H1 (cell line): ENCODE measurements around the gene MAPK14. TPM values are rescaled to one million over a fixed set of nuclear protein-coding genes. Genes with fewer than 3 reads are reported as not detected.

Experiments
- CTCF ChIA-PET: fragments of 300-600 bp; sonication (Branson Sonifier 250); formaldehyde crosslinking; loops from one replicate; lab custom pipeline; 2021; ENCODE audit not compliant: partially characterized antibody; lab: Charles Lee
- POLR2A ChIA-PET: fragments of 300-600 bp; sonication (Branson Sonifier 250); formaldehyde crosslinking; loops from one replicate; lab custom pipeline; 2021; ENCODE audit warnings: inconsistent platforms; ENCODE audit not compliant: partially characterized antibody; lab: Charles Lee
- DNase-seq, 2 experiments: peaks; one replicate each; pipeline versions ENCODE4 v3.0.0 to v3.0.0-alpha.2; 2010 to 2022; ENCODE audit warnings: low spot score in 2 of 2, low read depth in 1 of 2, mixed read lengths in 1 of 2
- FAIRE-seq: peaks from 2 replicates; lab custom pipeline; 2011; peaks lifted over from hg19 to GRCh38; lab: Jason Lieb, UNC
- H2AFZ ChIP-seq: 2 replicates; pipeline ENCODE4 v1.8.1; 2012; ENCODE audit warnings: low read length, inconsistent platforms
- H2AK5ac ChIP-seq: 2 replicates; pipeline ENCODE4 v1.6.1; 2013; ENCODE audit warnings: low read depth, low read length
- H2BK120ac ChIP-seq: replicated peaks from 2 replicates; pipeline ENCODE3; 2013; ENCODE audit warnings: low read depth, low read length, inconsistent platforms
- H2BK12ac ChIP-seq: 2 replicates; pipeline ENCODE4 v1.6.1; 2013; ENCODE audit warnings: low read depth, low read length
- H2BK15ac ChIP-seq: 2 replicates; pipeline ENCODE4 v1.6.1; 2013; ENCODE audit warnings: low read length
- H2BK20ac ChIP-seq: 2 replicates; pipeline ENCODE4 v1.6.1; 2013; ENCODE audit warnings: low read length
- H2BK5ac ChIP-seq: 2 replicates; pipeline ENCODE4 v1.6.1; 2013; ENCODE audit warnings: low read depth, low read length
- H3K14ac ChIP-seq: 2 replicates; pipeline ENCODE4 v1.6.1; 2013; ENCODE audit warnings: inconsistent platforms; ENCODE audit not compliant: insufficient read length
- H3K18ac ChIP-seq: 2 replicates; pipeline ENCODE4 v1.6.1; 2013; ENCODE audit warnings: low read length; ENCODE audit errors: extremely low read depth
- H3K23ac ChIP-seq: 2 replicates; pipeline ENCODE4 v1.6.1; 2013; ENCODE audit warnings: inconsistent platforms; ENCODE audit not compliant: insufficient read length
- H3K23me2 ChIP-seq: 2 replicates; pipeline ENCODE4 v1.6.1; 2013; ENCODE audit warnings: low read depth, low read length
- H3K27ac ChIP-seq: 2 replicates; pipeline ENCODE4 v1.6.1; 2011; ENCODE audit warnings: low read depth, low read length, inconsistent platforms
- H3K27me3 ChIP-seq, 4 experiments: replicated peaks in 1 of 4; 1 replicate in 1 of 4; 2 replicates in 3 of 4; pipeline versions ENCODE4 v1.6.1 to v1.8.1; 2011 to 2013; ENCODE audit warnings: low read length in 3 of 4, mild to moderate bottlenecking in 3 of 4, inconsistent platforms in 2 of 4, mixed read lengths in 2 of 4, moderate library complexity in 1 of 4; ENCODE audit not compliant: control insufficient read depth in 3 of 4, insufficient read depth in 3 of 4; ENCODE audit errors: extremely low read depth in 1 of 4
- H3K36me3 ChIP-seq, 4 experiments: 2 replicates each; pipeline versions ENCODE4 v1.6.1 to v1.8.1; 2011 to 2013; ENCODE audit warnings: mild to moderate bottlenecking in 4 of 4, low read length in 3 of 4, moderate library complexity in 2 of 4, control low read depth in 1 of 4, inconsistent platforms in 1 of 4; ENCODE audit not compliant: insufficient read depth in 4 of 4, control insufficient read depth in 2 of 4
- H3K4ac ChIP-seq: replicated peaks from 2 replicates; pipeline ENCODE3; 2013; ENCODE audit warnings: low read length, low read depth, mixed read lengths, inconsistent platforms; ENCODE audit not compliant: insufficient read length
- H3K4me1 ChIP-seq, 4 experiments: replicated peaks in 1 of 4; 1 replicate in 1 of 4; 2 replicates in 3 of 4; pipeline versions ENCODE4 v1.6.1 to v1.8.1; 2011 to 2013; ENCODE audit warnings: low read length in 3 of 4, inconsistent platforms in 2 of 4, mixed read lengths in 1 of 4; ENCODE audit not compliant: insufficient read depth in 4 of 4, control insufficient read depth in 3 of 4
- H3K4me2 ChIP-seq, 2 experiments: 2 replicates each; pipeline versions ENCODE4 v1.6.1 to v1.8.1; 2011 to 2013; ENCODE audit warnings: low read depth in 2 of 2, low read length in 2 of 2, control low read depth in 1 of 2, inconsistent platforms in 1 of 2, mild to moderate bottlenecking in 1 of 2; ENCODE audit not compliant: insufficient read depth in 1 of 2
- H3K4me3 ChIP-seq, 4 experiments: fragments of 200-600, 300-600 bp in 1 of 4; sonication (generic), shearing (Covaris generic), sonication (Bioruptor Twin) in 1 of 4; 2 replicates each; pipeline versions ENCODE4 v1.5.1 to v1.8.1; 2011 to 2016; ENCODE audit warnings: low read length in 4 of 4, low read depth in 3 of 4, control low read depth in 2 of 4, inconsistent platforms in 2 of 4, mild to moderate bottlenecking in 2 of 4, mixed read lengths in 1 of 4, moderate library complexity in 1 of 4; ENCODE audit not compliant: insufficient read depth in 2 of 4; ENCODE audit errors: extremely low read depth in 1 of 4
- H3K56ac ChIP-seq: replicated peaks from 2 replicates; pipeline ENCODE3; 2013; ENCODE audit warnings: low read depth, mild to moderate bottlenecking, mixed read lengths, low read length, inconsistent platforms; ENCODE audit not compliant: insufficient read length
- H3K79me1 ChIP-seq: 2 replicates; pipeline ENCODE4 v1.6.1; 2013; ENCODE audit warnings: low read depth, low read length, control low read depth
- H3K79me2 ChIP-seq, 2 experiments: 2 replicates each; pipeline versions ENCODE4 v1.6.1 to v1.8.1; 2012 to 2013; ENCODE audit warnings: low read length in 2 of 2, mild to moderate bottlenecking in 2 of 2, inconsistent platforms in 1 of 2; ENCODE audit not compliant: insufficient read depth in 2 of 2, control insufficient read depth in 1 of 2
- H3K9ac ChIP-seq, 4 experiments: replicated peaks in 1 of 4; 1 replicate in 1 of 4; 2 replicates in 3 of 4; pipeline versions ENCODE4 v1.6.1 to v1.8.1; 2011 to 2013; ENCODE audit warnings: low read depth in 3 of 4, low read length in 3 of 4, control low read depth in 2 of 4, mild to moderate bottlenecking in 2 of 4, moderate library complexity in 2 of 4, inconsistent platforms in 1 of 4; ENCODE audit errors: extremely low read depth in 1 of 4
- H3K9me3 ChIP-seq, 2 experiments: 2 replicates each; pipeline versions ENCODE4 v1.6.1 to v1.8.1; 2012 to 2013; ENCODE audit warnings: mild to moderate bottlenecking in 2 of 2, moderate library complexity in 2 of 2, control low read depth in 1 of 2, inconsistent platforms in 1 of 2, low read depth in 1 of 2, low read length in 1 of 2, mixed read lengths in 1 of 2; ENCODE audit not compliant: insufficient read depth in 2 of 2
- H4K20me1 ChIP-seq, 2 experiments: replicated peaks in 1 of 2; 2 replicates each; pipeline versions ENCODE3 to v1.8.1; 2011 to 2013; ENCODE audit warnings: inconsistent platforms in 2 of 2, low read length in 2 of 2, mild to moderate bottlenecking in 1 of 2; ENCODE audit not compliant: insufficient read depth in 2 of 2, control insufficient read depth in 1 of 2
- H4K5ac ChIP-seq: 2 replicates; pipeline ENCODE4 v1.6.1; 2013; ENCODE audit warnings: low read length, low read depth, mixed read lengths, inconsistent platforms; ENCODE audit not compliant: insufficient read length
- H4K8ac ChIP-seq: 2 replicates; pipeline ENCODE4 v1.8.0; 2013; ENCODE audit warnings: mild to moderate bottlenecking, moderate library complexity, low read length, inconsistent platforms; ENCODE audit not compliant: insufficient read depth; ENCODE audit errors: extremely low read depth
- H4K91ac ChIP-seq: replicated peaks from 2 replicates; pipeline ENCODE3; 2013; ENCODE audit warnings: low read length, mixed read lengths, inconsistent platforms; ENCODE audit not compliant: insufficient read length
- GABPA ChIP-seq: IDR thresholded peaks from 2 replicates; pipeline ENCODE4 v1.6.1; 2011; ENCODE audit warnings: mild to moderate bottlenecking, low read length, moderate library complexity, borderline replicate concordance; ENCODE audit not compliant: insufficient read depth
- SIRT6 ChIP-seq: IDR thresholded peaks from one replicate; pipeline ENCODE4 v1.7.1; 2012; ENCODE audit warnings: low read length, inconsistent platforms
- SP1 ChIP-seq: IDR thresholded peaks from 2 replicates; pipeline ENCODE4 v1.6.1; 2011; ENCODE audit warnings: low read depth, low read length
- WGBS, 2 experiments: shearing (Covaris generic) in 1 of 2; methylation state at CpG; one replicate each; pipeline versions ENCODE4 v1.1.6 to v1.1.7; 2013 to 2015; ENCODE audit warnings: low lambda C conversion rate in 2 of 2, mixed read lengths in 2 of 2, inconsistent platforms in 1 of 2, low coverage in 1 of 2, missing lambda C conversion rate in 1 of 2; ENCODE audit not compliant: insufficient replicate concordance in 2 of 2, insufficient coverage in 1 of 2, insufficient read length in 1 of 2; ENCODE audit errors: extremely low coverage in 1 of 2, missing lambda C conversion rate in 1 of 2; 5-methylcytosine and 5-hydroxymethylcytosine counted together
- polyA plus RNA-seq, 7 experiments: library from polyadenylated mRNA; depleted of rRNA in 3 of 7; stranded (reverse) in 5 of 7; unstranded in 2 of 7; fragments of >200 nt in 5 of 7; fragments of 200-250 nt in 2 of 7; gene quantifications; 1 replicate in 5 of 7; 2 replicates in 1 of 7; 4 replicates in 1 of 7; pipeline versions ENCODE4 v1.2.1 to v1.2.3, GENCODE V29; 2011 to 2013; ENCODE audit warnings: missing spikeins in 2 of 7, mixed read lengths in 2 of 7
- total RNA-seq: library from RNA; stranded (reverse); fragmentation: NEBNext Ultra II Directional; extraction: Animal tissue kit (Norgen Biotek cat#: 25700); gene quantifications from 2 replicates; pipeline ENCODE4 v1.2.1, GENCODE V29; 2021

Gene MAPK14
- total and polyA plus RNA-seq, 2 of the 8 experiments (the other 6 are each of a cell fraction or from before 2014, with no cell fraction given) = 18.1 to 39.3 TPM

DNA sequence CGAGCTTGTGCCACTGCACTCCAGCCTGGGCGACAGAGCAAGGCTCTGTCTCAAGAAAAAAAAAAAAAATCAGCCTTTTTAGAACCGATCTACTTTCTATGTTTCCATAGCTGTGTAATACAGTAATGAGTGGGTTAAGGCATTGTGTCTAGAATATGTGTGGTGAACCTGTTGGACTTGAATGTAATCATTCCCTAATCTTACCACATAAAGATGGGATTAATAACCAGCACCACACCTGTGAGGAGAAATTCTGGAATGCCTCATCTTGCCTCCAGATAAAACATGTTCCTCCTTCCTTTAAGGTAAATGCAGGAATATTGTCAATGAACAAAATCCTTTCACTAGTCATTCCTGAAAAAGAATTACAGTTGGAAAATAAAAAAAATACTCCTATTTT lies 43.7 kb downstream of the MAPK14 start:
- Histone ChIP-seq H3K27me3 (no peaks in the 10 kb centered on the region), H4K20me1 (peaks cover 0 to 2% of the 10 kb centered on the region in 2 experiments), H3K56ac (no peak overlapping the region), H2BK120ac (no peak overlapping the region), H3K14ac (no peak overlapping the region), H2BK15ac (no peak overlapping the region), H2BK20ac (no peak overlapping the region), H3K23ac (no peak overlapping the region), H4K5ac (no peak overlapping the region), H2AFZ (no peak overlapping the region), H2BK12ac (no peak overlapping the region), H3K4me1 (no peaks in the 10 kb centered on the region), H3K9me3 (no peaks in the 10 kb centered on the region), H3K23me2 (peaks cover 2% of the 10 kb centered on the region; the same call in 1 of the 2 replicates), H3K18ac (no peak overlapping the region), H3K36me3 (0 out of 8 replicates have a peak, but pooled peaks cover 0 to 2% (median 0%) of the 10 kb centered on the region in 4 experiments), H4K91ac (no peak overlapping the region), H3K4me2 (no peak overlapping the region), H3K9ac (no peak overlapping the region), H3K79me2 (peaks cover 0 to 14% of the 10 kb centered on the region in 2 experiments; a peak in 2 of 4 replicates), H4K8ac (no peak overlapping the region), H3K79me1 (no peaks in the 10 kb centered on the region), H3K4me3 (no peak overlapping the region), H3K27ac (no peak overlapping the region), H3K4ac (no peak overlapping the region), H2AK5ac (no peak overlapping the region), H2BK5ac (no peak overlapping the region)
- DNase-seq = no peak
- no peak for FAIRE-seq
- ChIA-PET POLR2A (no interaction called here), CTCF (interaction anchor here (0.6 kb wide), 1 partner anchor 44 kb away, joined by 3 read pairs; the partner anchor contains the start of gene MAPK14)
- WGBS, 2 experiments = 89% methylated on average over 3 of the region's 3 CpGs; no CpG with 5 or more reads in 1 of the 2 experiments
- TF ChIP-seq SP1 (no peak), GABPA (no peak), SIRT6 (no peak)
